ENCODE results near the gene ZNF431.
"Not testable (repeated sequence)": the region's sequence is repeated elsewhere in the genome, so short reads cannot be mapped to it uniquely, and the experiment has no call there.

GRCh38 chr19:21141006-21141405, 834 bp upstream of the ZNF431 start:
- not testable (repeated sequence) for TF ChIP-seq CTCF, POLR2A (IDR thresholded peaks at IDR 0.05)
